ENCODE measurements around the gene HS3ST2.

DNA sequence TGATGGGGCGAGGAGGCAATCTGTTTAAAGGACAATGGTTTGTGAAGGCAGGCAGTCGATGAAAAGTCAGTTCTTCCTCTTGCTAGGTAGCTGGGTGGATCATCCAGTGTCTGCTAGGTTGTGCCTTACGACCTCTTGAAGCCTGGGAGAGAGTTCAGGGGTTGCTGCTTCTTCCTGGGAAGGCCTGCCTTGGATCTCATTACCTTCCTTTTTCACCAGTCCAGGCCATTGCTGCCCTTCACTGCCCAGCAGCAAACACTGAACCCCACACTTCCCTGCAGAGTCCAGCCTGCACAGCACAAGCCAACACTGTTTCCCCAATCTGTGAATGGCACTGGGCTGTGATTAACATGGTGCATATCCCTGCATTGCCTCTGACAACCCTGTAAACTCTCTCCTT is 24.7 kb downstream of the HS3ST2 start:
- TF ChIP-seq POLR2AphosphoS5 (IDR thresholded peaks at IDR 0.05) (no peak), POLR2A (IDR thresholded peaks at IDR 0.05) (no peak)
- TF ChIP-seq, protein P1, sequence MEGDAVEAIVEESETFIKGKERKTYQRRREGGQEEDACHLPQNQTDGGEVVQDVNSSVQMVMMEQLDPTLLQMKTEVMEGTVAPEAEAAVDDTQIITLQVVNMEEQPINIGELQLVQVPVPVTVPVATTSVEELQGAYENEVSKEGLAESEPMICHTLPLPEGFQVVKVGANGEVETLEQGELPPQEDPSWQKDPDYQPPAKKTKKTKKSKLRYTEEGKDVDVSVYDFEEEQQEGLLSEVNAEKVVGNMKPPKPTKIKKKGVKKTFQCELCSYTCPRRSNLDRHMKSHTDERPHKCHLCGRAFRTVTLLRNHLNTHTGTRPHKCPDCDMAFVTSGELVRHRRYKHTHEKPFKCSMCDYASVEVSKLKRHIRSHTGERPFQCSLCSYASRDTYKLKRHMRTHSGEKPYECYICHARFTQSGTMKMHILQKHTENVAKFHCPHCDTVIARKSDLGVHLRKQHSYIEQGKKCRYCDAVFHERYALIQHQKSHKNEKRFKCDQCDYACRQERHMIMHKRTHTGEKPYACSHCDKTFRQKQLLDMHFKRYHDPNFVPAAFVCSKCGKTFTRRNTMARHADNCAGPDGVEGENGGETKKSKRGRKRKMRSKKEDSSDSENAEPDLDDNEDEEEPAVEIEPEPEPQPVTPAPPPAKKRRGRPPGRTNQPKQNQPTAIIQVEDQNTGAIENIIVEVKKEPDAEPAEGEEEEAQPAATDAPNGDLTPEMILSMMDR (IDR thresholded peaks at IDR 0.05), result no peak

Measured in breast epithelium (tissue), 3 donors.